NCI-H526 (cell line): ENCODE measurements around the gene TUFT1.
"Not testable (repeated sequence)": the region's sequence is repeated elsewhere in the genome, so short reads cannot be mapped to it uniquely, and the experiment has no call there.

Experiments used
- DNase-seq, 2 experiments: peaks; one replicate each; lab custom pipeline; 2025; lab: John Stamatoyannopoulos, UW

The TUFT1 gene

DNA sequence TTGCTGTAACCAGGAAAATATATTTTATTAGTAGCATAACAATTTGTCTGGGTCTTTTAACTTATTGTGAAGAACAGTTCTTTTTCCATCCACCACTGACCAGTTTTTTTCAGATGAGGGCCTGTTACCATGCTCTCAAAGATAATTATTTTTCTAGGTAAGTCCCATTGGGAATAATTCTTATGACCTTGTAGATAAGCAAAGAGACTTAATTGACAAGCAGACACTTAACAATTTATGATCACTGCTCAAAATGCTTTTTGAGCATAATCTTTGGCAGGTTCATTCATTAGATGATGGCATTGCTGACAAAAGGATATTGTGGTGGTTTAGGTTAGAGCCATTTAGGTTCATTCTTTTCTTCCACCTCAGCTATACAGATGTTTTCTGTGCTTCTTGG, 78.4 kb downstream of the TUFT1 start:
- DNase-seq = no peak

- DNase-seq = not testable (repeated sequence)
These were observed 78.9 kb downstream of the TUFT1 start for GRCh38 chr1:151618996-151619395.

GRCh38 chr1:151619489-151620093, 79.5 kb downstream of the TUFT1 start:
- no peak for DNase-seq

- no peak for DNase-seq
These were observed 80.2 kb downstream of the TUFT1 start for GRCh38 chr1:151620286-151620685.

- no peak for DNase-seq
These were observed 81.2 kb downstream of the TUFT1 start for GRCh38 chr1:151621351-151621750.

- no peak for DNase-seq
These were observed 84.7 kb downstream of the TUFT1 start for GRCh38 chr1:151624783-151625182.

GRCh38 chr1:151626740-151627334, 86.7 kb downstream of the TUFT1 start:
- no peak for DNase-seq

DNA sequence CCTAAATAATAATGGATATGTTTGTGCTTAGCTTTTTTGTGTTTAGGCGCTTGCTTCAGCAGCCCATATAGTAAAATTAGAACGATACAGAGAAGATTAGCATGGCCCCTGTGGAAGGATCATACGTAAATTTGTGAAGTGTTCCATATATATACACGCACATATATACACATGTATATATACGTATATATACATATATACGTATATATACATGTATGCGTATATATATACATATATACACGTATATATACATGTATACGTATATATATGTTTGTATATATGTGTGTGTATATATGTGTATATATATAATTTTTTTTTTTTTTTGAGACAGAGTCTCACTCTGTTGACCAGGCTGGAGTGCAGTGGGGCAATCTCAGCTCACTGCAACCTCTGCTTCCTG, 89.2 kb downstream of the TUFT1 start:
- DNase-seq = no peak
